GM12864 (cell line): ENCODE data around the gene RHBDL3.

Source experiments
- DNase-seq: peaks from one replicate; pipeline ENCODE4 v3.0.0-alpha.2; 2011; ENCODE audit warnings: low read depth
- H3K4me3 ChIP-seq: 2 replicates; pipeline ENCODE4 v1.5.1; 2011; ENCODE audit warnings: mild to moderate bottlenecking, low read depth, low read length, control low read depth
- CTCF ChIP-seq: IDR thresholded peaks from 2 replicates; pipeline ENCODE4 v1.5.1; 2011; ENCODE audit warnings: low read depth, mild to moderate bottlenecking, moderate library complexity, low read length, control low read depth, inconsistent platforms; ENCODE audit errors: missing control alignments

Gene RHBDL3

GRCh38 chr17:32298721-32299579, 33.3 kb downstream of the RHBDL3 start:
- no peak overlapping the region for H3K4me3 ChIP-seq
- DNase-seq: no peak
- TF ChIP-seq CTCF: no peak

- no peak for TF ChIP-seq CTCF
- DNase-seq: no peak
- no peak overlapping the region for H3K4me3 ChIP-seq
Observed at GRCh38 chr17:32299580-32300164, 34.0 kb downstream of the RHBDL3 start.

- DNase-seq: no peak
- TF ChIP-seq CTCF: no peak
- no peak overlapping the region for H3K4me3 ChIP-seq
Observed at GRCh38 chr17:32302037-32302436, 36.4 kb downstream of the RHBDL3 start.

GRCh38 chr17:32302860-32303649, 37.4 kb downstream of the RHBDL3 start:
- no peak for TF ChIP-seq CTCF
- DNase-seq: no peak
- no peak overlapping the region for H3K4me3 ChIP-seq

- DNase-seq: no peak
- no peak overlapping the region for H3K4me3 ChIP-seq
- no peak for TF ChIP-seq CTCF
Observed at GRCh38 chr17:32303781-32304288, 38.2 kb downstream of the RHBDL3 start.

GRCh38 chr17:32305049-32305448, 39.4 kb downstream of the RHBDL3 start:
- no peak for TF ChIP-seq CTCF

More at GRCh38 chr17:32305049-32305448, 39.4 kb downstream of the RHBDL3 start:
- no peak for DNase-seq
- H3K4me3 ChIP-seq: no peak overlapping the region
